ENCODE measurements around the gene KRIT1. TPM values are rescaled to one million over a fixed set of nuclear protein-coding genes. Genes with fewer than 3 reads are reported as not detected.

The KRIT1 gene
- total RNA-seq, 1 donor from 2014 or later = 39.2 TPM

DNA sequence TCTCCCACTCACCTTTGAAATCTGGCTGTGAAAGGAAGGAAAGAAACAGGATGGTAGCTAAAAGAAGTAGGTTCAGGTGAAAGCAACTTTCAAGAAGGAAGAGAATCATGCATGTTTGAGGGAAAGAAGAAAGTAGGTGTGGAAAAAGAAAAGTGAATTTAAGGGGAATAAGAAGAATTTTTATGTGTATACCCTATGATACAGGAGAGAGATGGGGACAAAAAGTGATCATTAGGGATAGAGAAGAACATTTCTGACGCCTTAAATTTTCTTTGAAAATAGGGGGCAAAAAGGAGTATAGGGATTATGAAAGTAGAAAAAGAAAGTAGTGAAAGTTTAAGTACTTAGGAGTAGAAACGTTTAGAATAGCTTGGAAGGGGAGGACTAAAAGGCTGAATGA lies 15.2 kb downstream of the KRIT1 start:
- Mint-ChIP-seq H3K27me3 (ENCODE audit: unreplicated experiment) (no peaks in the 10 kb centered on the region), H3K36me3 (ENCODE audit: low read depth, unreplicated experiment) (peaks cover 30% of the 10 kb centered on the region), H3K4me3 (ENCODE audit: unreplicated experiment) (no peak overlapping the region), H3K4me1 (ENCODE audit: unreplicated experiment) (no peaks in the 10 kb centered on the region), H3K27ac (ENCODE audit: unreplicated experiment) (no peak overlapping the region), H3K9me3 (ENCODE audit: unreplicated experiment) (no peaks in the 10 kb centered on the region)
- TF ChIP-seq, protein P1, sequence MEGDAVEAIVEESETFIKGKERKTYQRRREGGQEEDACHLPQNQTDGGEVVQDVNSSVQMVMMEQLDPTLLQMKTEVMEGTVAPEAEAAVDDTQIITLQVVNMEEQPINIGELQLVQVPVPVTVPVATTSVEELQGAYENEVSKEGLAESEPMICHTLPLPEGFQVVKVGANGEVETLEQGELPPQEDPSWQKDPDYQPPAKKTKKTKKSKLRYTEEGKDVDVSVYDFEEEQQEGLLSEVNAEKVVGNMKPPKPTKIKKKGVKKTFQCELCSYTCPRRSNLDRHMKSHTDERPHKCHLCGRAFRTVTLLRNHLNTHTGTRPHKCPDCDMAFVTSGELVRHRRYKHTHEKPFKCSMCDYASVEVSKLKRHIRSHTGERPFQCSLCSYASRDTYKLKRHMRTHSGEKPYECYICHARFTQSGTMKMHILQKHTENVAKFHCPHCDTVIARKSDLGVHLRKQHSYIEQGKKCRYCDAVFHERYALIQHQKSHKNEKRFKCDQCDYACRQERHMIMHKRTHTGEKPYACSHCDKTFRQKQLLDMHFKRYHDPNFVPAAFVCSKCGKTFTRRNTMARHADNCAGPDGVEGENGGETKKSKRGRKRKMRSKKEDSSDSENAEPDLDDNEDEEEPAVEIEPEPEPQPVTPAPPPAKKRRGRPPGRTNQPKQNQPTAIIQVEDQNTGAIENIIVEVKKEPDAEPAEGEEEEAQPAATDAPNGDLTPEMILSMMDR (IDR thresholded peaks at IDR 0.05; ENCODE audit: unreplicated experiment) = no peak
- DNase-seq (ENCODE audit: low spot score) = no peak

- TF ChIP-seq, protein P1 (IDR thresholded peaks at IDR 0.05; ENCODE audit: unreplicated experiment) = no peak
- Mint-ChIP-seq H3K27ac (ENCODE audit: unreplicated experiment) (no peak overlapping the region), H3K36me3 (ENCODE audit: low read depth, unreplicated experiment) (peaks cover 30% of the 10 kb centered on the region), H3K4me1 (ENCODE audit: unreplicated experiment) (no peaks in the 10 kb centered on the region), H3K9me3 (ENCODE audit: unreplicated experiment) (no peaks in the 10 kb centered on the region), H3K27me3 (ENCODE audit: unreplicated experiment) (no peaks in the 10 kb centered on the region), H3K4me3 (ENCODE audit: unreplicated experiment) (no peak overlapping the region)
- no peak for DNase-seq (ENCODE audit: low spot score)
Observed at GRCh38 chr7:92228742-92229141, 17.0 kb downstream of the KRIT1 start.

DNA sequence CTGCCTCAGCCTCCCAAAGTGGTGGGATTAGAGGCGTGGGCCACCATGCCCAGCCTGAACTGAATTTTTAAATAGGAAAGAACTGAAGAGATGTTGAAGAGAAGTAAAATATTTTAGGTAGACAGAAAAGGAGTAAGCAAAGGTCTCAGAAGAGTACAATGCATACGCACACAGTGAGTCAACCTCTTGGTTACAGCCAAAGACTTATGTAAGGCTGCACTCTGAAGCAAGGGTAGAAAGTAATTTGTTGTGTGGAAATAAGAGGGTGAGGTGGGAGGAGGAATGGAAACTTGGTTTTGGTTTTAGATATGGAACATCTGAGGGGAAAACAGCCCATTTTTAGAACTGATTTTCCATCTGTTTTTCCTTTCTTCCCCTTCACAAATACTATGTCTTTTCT lies 17.6 kb downstream of the KRIT1 start:
- DNase-seq (ENCODE audit: low spot score) = no peak
- TF ChIP-seq, protein P1 (IDR thresholded peaks at IDR 0.05; ENCODE audit: unreplicated experiment) = no peak
- Mint-ChIP-seq H3K9me3 (ENCODE audit: unreplicated experiment) (no peaks in the 10 kb centered on the region), H3K36me3 (ENCODE audit: low read depth, unreplicated experiment) (peaks cover 30% of the 10 kb centered on the region), H3K27ac (ENCODE audit: unreplicated experiment) (no peak overlapping the region), H3K4me1 (ENCODE audit: unreplicated experiment) (no peaks in the 10 kb centered on the region), H3K27me3 (ENCODE audit: unreplicated experiment) (no peaks in the 10 kb centered on the region), H3K4me3 (ENCODE audit: unreplicated experiment) (peak overlapping the region; percentile 39)

- H3K27ac Mint-ChIP-seq (ENCODE audit: unreplicated experiment) = no peak overlapping the region
- no peak overlapping the region for H3K4me3 Mint-ChIP-seq (ENCODE audit: unreplicated experiment)
- no peaks in the 10 kb centered on the region for H3K9me3 Mint-ChIP-seq (ENCODE audit: unreplicated experiment)
- TF ChIP-seq, protein P1 (IDR thresholded peaks at IDR 0.05; ENCODE audit: unreplicated experiment) = no peak
- DNase-seq (ENCODE audit: low spot score) = no peak
- no peaks in the 10 kb centered on the region for H3K4me1 Mint-ChIP-seq (ENCODE audit: unreplicated experiment)
- H3K27me3 Mint-ChIP-seq (ENCODE audit: unreplicated experiment) = no peaks in the 10 kb centered on the region
- H3K36me3 Mint-ChIP-seq (ENCODE audit: low read depth, unreplicated experiment) = peaks cover 30% of the 10 kb centered on the region
Observed at GRCh38 chr7:92226981-92227380, 18.7 kb downstream of the KRIT1 start.

DNA sequence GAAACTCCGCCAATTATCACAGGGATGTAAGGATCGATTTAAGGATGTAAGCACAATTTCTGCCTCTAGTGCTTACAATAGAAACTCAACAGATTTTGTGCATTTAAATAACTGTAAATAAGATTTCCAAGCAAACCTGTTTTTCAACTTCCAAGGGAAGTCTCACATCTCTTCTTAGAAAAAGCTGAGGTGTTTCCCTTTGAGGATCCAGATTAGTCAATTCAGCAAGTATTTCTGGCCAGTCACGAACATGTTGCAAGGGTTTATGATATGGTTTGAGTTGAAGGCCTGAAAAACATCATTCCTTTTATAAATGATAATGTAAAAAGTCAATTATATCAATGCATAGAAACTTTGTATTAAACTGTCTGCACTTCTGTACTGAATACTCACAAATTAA lies 23.9 kb downstream of the KRIT1 start:
- TF ChIP-seq, protein P1 (IDR thresholded peaks at IDR 0.05; ENCODE audit: unreplicated experiment) = no peak
- no peaks in the 10 kb centered on the region for H3K4me1 Mint-ChIP-seq (ENCODE audit: unreplicated experiment)
- no peaks in the 10 kb centered on the region for H3K27me3 Mint-ChIP-seq (ENCODE audit: unreplicated experiment)
- no peak overlapping the region for H3K27ac Mint-ChIP-seq (ENCODE audit: unreplicated experiment)
- H3K9me3 Mint-ChIP-seq (ENCODE audit: unreplicated experiment) = no peaks in the 10 kb centered on the region
- no peak overlapping the region for H3K4me3 Mint-ChIP-seq (ENCODE audit: unreplicated experiment)
- peaks cover 8% of the 10 kb centered on the region for H3K36me3 Mint-ChIP-seq (ENCODE audit: low read depth, unreplicated experiment)
- no peak for DNase-seq (ENCODE audit: low spot score)
